ENCODE measurements around the gene SEMA3G.

- TF ChIP-seq CTCF (IDR thresholded peaks at IDR 0.05) (no peak), POLR2A (IDR thresholded peaks at IDR 0.05) (no peak)
Observed at GRCh38 chr3:52383446-52383845, 61.5 kb downstream of the SEMA3G start.
